Nephron (organoid): ENCODE measurements around the gene IL37.

Experiments
- H3K27ac Mint-ChIP-seq, 3 experiments: 2 replicates each; pipeline ENCODE4 v1.8.0; 2020; ENCODE audit warnings: mixed read lengths in 3 of 3, mild to moderate bottlenecking in 2 of 3, moderate library complexity in 1 of 3
- H3K27me3 Mint-ChIP-seq: 2 replicates; pipeline ENCODE4 v1.8.0; 2021; ENCODE audit warnings: low read depth, mild to moderate bottlenecking, moderate library complexity, mixed read lengths
- H3K36me3 Mint-ChIP-seq: 2 replicates; pipeline ENCODE4 v1.8.0; 2020; ENCODE audit warnings: low read depth, mixed read lengths
- H3K4me1 Mint-ChIP-seq: 2 replicates; pipeline ENCODE4 v1.8.0; 2020; ENCODE audit warnings: mixed read lengths
- H3K4me3 Mint-ChIP-seq, 3 experiments: 2 replicates each; pipeline ENCODE4 v1.8.0; 2020; ENCODE audit warnings: mild to moderate bottlenecking in 3 of 3, mixed read lengths in 3 of 3, moderate library complexity in 2 of 3
- H3K9me3 Mint-ChIP-seq: 2 replicates; pipeline ENCODE4 v1.8.0; 2020; ENCODE audit warnings: mixed read lengths
- CTCF ChIP-seq, 3 experiments: fragments of 200-600 bp; sonication (generic); IDR thresholded peaks; one replicate each; pipeline ENCODE4 v1.5.0; 2021; ENCODE audit warnings: antibody characterized with exemption in 3 of 3; ENCODE audit not compliant: unreplicated experiment in 3 of 3

IL37 gene

GRCh38 chr2:112916625-112917247 is 5.8 kb downstream of the IL37 start:
- Mint-ChIP-seq H3K27me3 (peaks cover 25% of the 10 kb centered on the region), H3K27ac (no peak overlapping the region), H3K4me3 (no peak overlapping the region), H3K4me1 (no peaks in the 10 kb centered on the region), H3K9me3 (peaks cover 10% of the 10 kb centered on the region), H3K36me3 (no peaks in the 10 kb centered on the region)
- no peak for TF ChIP-seq CTCF (IDR thresholded peaks at IDR 0.05; ENCODE audit: unreplicated experiment in 3 of 3)

DNA sequence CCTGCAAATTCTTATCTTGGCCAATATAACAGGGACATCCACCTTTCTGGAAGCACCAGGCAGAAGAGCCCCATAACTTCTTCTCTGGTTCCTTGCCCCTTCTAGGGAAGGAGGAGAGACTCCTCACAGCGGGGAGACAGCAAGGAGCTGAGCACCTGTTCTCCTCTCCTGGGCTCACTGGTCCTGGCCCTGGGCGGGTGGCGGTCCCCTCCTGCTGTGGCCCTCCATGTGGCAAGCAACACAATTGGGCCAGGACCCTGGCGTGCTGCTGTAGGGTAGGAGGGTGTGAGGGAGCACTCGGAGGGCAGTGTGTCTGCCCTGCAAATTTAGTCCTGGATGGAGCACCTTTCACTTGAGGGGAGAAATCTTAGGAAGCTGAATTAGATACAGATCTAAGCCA is 6.9 kb downstream of the IL37 start:
- Mint-ChIP-seq H3K27ac (no peak overlapping the region), H3K27me3 (peaks cover 25% of the 10 kb centered on the region), H3K36me3 (no peaks in the 10 kb centered on the region), H3K4me1 (no peaks in the 10 kb centered on the region), H3K4me3 (no peak overlapping the region), H3K9me3 (peaks cover 10% of the 10 kb centered on the region)
- no peak for TF ChIP-seq CTCF (IDR thresholded peaks at IDR 0.05; ENCODE audit: unreplicated experiment in 3 of 3)

DNA sequence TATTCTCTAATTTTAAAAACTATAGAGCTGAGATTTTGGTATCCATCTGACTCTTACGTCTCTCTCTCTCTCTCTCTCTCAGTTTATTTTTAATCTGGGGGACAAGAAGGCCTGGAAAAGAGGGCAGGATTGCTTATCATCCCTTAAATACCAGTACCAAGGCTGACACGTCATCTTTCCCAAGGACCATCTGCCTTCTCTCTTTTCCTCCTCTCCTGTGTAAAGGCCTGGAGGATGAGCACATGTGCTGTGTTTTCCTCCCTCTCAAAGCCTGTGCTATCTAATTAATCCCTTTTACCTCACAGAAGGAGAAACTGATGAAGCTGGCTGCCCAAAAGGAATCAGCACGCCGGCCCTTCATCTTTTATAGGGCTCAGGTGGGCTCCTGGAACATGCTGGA is 7.3 kb downstream of the IL37 start:
- Mint-ChIP-seq H3K27me3 (peaks cover 25% of the 10 kb centered on the region), H3K4me1 (no peaks in the 10 kb centered on the region), H3K27ac (no peak overlapping the region), H3K4me3 (no peak overlapping the region), H3K36me3 (no peaks in the 10 kb centered on the region), H3K9me3 (peaks cover 10% of the 10 kb centered on the region)
- TF ChIP-seq CTCF (IDR thresholded peaks at IDR 0.05; ENCODE audit: unreplicated experiment in 3 of 3) = no peak

DNA sequence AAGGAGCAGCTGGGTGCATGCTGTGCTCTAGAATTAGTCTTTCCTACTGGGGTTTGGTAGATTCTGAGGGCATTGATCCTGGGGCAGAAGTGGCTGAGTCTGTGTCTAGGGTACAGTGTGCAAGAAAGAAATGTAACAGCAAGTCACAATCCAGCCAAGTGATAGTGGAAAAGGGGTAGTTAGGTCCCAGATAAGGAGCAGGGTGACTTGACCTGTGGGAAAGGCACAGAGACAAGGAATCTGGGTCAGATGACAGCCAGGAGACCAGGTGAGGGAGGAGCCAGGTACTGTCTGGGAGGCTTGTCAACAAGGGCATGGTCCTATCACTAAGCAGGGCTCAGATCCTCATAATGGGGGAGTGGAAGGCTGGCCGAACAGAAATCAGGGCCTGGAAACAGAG is 8.1 kb downstream of the IL37 start:
- H3K4me1 Mint-ChIP-seq = no peaks in the 10 kb centered on the region
- no peak for TF ChIP-seq CTCF (IDR thresholded peaks at IDR 0.05; ENCODE audit: unreplicated experiment in 3 of 3)
- H3K27me3 Mint-ChIP-seq = peaks cover 25% of the 10 kb centered on the region
- no peak overlapping the region for H3K27ac Mint-ChIP-seq
- peaks cover 10% of the 10 kb centered on the region for H3K9me3 Mint-ChIP-seq
- H3K4me3 Mint-ChIP-seq = no peak overlapping the region
- H3K36me3 Mint-ChIP-seq = no peaks in the 10 kb centered on the region

DNA sequence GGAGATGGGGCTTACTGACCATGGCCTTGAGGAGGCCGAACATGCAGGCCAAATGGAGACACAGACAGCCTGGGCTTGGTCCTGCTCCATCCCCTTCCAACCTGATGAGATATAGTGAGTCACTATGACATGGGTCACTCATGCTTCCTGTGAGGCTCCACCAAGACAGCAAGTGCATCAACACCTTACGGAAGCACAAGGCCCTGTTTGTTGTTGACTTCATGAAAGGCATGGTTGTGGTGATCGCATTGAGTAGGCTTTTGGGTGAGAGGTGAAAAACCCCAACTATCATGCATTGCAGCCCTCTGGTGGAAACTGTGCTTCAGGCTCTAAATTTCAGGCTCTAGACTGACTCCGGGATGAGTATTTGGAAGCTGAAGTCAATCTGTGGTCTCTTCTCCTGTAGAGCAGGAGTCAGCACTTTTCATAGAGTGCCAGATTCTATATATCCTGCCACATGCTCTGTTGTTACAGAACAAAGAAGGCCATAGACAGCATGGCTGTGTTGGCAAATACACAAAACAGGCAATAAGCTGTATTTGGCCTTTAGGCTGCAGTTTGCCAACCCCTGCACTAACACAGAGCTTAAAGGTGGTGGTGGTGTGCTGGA is 10.1 kb downstream of the IL37 start:
- no peak overlapping the region for H3K4me3 Mint-ChIP-seq
- no peaks in the 10 kb centered on the region for H3K36me3 Mint-ChIP-seq
- peaks cover 19% of the 10 kb centered on the region for H3K27me3 Mint-ChIP-seq
- H3K27ac Mint-ChIP-seq = no peak overlapping the region
- H3K9me3 Mint-ChIP-seq = peaks cover 10% of the 10 kb centered on the region
- TF ChIP-seq CTCF (IDR thresholded peaks at IDR 0.05; ENCODE audit: unreplicated experiment in 3 of 3) = no peak
- H3K4me1 Mint-ChIP-seq = no peaks in the 10 kb centered on the region

- no peak for TF ChIP-seq CTCF (IDR thresholded peaks at IDR 0.05; ENCODE audit: unreplicated experiment in 3 of 3)
- Mint-ChIP-seq H3K36me3 (no peaks in the 10 kb centered on the region), H3K27ac (no peak overlapping the region), H3K4me1 (no peaks in the 10 kb centered on the region), H3K4me3 (no peak overlapping the region), H3K9me3 (peaks cover 10% of the 10 kb centered on the region), H3K27me3 (peaks cover 13% of the 10 kb centered on the region)
Observed at GRCh38 chr2:112921982-112922381, 11.0 kb downstream of the IL37 start.
